ENCODE measurements around the gene CCL2. TPM values are rescaled to one million over a fixed set of nuclear protein-coding genes. Genes with fewer than 3 reads are reported as not detected.

Gene CCL2
- total and polyA plus RNA-seq, 2 donors from 2014 or later, result 49.9 to 53.5 TPM

DNA sequence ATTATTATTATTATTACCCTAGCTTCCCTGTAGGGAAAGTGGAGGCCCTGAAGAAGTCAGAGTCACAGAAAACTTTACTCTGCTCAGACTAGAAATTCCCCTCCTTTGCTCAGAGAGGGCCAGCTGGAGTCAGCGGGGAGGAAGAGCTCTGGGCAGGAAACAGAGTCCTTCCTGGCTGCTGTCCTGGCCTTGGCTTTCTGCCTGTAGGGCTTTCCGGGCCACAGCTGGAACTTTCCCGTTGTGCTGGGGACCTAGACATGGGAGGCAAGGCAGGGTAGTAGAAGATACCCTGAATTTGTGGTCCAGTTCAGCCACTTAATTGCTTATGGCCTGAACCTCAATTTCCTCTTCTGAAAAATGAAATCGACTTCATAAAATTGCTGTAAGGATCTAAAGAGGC is 14.0 kb upstream of the CCL2 start:
- FAIRE-seq (no peak), DNase-seq (peak in 3 of 5 donors; percentile 25 to 87 (median 73))
- peaks cover 0 to 9% (median 7%) of the 10 kb centered on the region in 3 donors for H3K4me1 ChIP-seq (ENCODE audit: control insufficient read depth in 2 of 3, insufficient read depth in 2 of 3, low read depth in 1 of 3, low read length in 3 of 3)

DNA sequence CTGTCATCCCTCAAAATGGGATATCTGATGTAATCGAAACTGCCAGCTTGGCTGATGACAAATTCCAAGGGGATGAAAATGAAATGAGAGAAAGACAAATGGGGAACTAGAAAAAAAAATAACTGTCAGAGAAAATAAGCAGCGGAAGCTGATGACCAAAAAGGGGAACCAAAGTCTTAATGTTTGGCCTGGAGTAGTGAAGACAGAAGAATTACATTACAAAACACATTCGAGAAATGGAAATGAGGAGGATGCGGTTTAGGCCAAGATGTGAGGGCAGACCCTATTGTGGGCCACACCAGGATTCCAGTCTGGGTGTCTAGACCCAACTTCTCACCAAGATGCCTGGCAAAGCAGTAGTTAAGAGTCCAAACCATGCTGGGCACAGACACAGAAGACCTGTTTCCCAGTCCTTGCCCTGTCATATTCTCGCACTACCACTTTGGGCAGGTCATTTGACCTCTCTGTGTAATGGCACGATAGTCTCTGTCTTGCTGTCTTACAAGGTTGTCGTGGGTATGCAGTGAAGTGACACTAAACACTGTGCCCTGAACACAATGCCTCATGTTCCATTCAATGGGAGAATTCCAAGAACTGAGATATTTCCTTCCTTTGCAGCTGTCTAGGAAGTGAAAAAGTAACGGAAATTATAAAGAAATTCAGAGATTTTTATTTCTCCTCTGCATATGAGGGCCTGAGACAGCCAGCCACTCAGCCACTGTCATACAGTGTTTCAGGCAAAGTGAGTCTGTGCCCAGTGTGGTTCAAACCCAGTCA is 12.3 kb upstream of the CCL2 start:
- intact Hi-C loops (cut with DNase I), result no loop called here
- Histone ChIP-seq H3K9me3 (ENCODE audit: control insufficient read depth in 2 of 3, insufficient read depth in 1 of 3, low read length in 3 of 3) (no peaks in the 10 kb centered on the region), H3K27me3 (ENCODE audit: control insufficient read depth, insufficient read depth, low read length) (no peaks in the 10 kb centered on the region), H3K9ac (ENCODE audit: low read length in 3 of 3) (no peak overlapping the region), H3K36me3 (ENCODE audit: control insufficient read depth in 2 of 3, insufficient read depth in 3 of 3, low read length in 3 of 3) (no peaks in the 10 kb centered on the region), H3K4me3 (ENCODE audit: low read length in 3 of 3) (no peak overlapping the region), H3K27ac (ENCODE audit: low read depth in 2 of 2, low read length in 2 of 2) (peak overlapping the region in 1 of 2 donors; percentile 35), H3K4me1 (ENCODE audit: control insufficient read depth in 2 of 3, insufficient read depth in 2 of 3, low read depth in 1 of 3, low read length in 3 of 3) (peaks cover 0 to 11% (median 7%) of the 10 kb centered on the region in 3 donors)
- no peak for DNase-seq
- TF ChIP-seq, protein P1, sequence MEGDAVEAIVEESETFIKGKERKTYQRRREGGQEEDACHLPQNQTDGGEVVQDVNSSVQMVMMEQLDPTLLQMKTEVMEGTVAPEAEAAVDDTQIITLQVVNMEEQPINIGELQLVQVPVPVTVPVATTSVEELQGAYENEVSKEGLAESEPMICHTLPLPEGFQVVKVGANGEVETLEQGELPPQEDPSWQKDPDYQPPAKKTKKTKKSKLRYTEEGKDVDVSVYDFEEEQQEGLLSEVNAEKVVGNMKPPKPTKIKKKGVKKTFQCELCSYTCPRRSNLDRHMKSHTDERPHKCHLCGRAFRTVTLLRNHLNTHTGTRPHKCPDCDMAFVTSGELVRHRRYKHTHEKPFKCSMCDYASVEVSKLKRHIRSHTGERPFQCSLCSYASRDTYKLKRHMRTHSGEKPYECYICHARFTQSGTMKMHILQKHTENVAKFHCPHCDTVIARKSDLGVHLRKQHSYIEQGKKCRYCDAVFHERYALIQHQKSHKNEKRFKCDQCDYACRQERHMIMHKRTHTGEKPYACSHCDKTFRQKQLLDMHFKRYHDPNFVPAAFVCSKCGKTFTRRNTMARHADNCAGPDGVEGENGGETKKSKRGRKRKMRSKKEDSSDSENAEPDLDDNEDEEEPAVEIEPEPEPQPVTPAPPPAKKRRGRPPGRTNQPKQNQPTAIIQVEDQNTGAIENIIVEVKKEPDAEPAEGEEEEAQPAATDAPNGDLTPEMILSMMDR (IDR thresholded peaks at IDR 0.05; ENCODE audit: borderline replicate concordance, extremely low read depth, insufficient read depth), result no peak
- FAIRE-seq, result no peak

More for the DNA sequence above, 14.0 kb upstream of the CCL2 start:
- intact Hi-C loops (cut with DNase I), result no loop called here
- H3K4me3 ChIP-seq (ENCODE audit: low read length in 3 of 3), result no peak overlapping the region
- no peak overlapping the region for H3K9ac ChIP-seq (ENCODE audit: low read length in 3 of 3)
- H3K27me3 ChIP-seq (ENCODE audit: control insufficient read depth, insufficient read depth, low read length), result no peaks in the 10 kb centered on the region
- TF ChIP-seq, protein P1 (IDR thresholded peaks at IDR 0.05; ENCODE audit: borderline replicate concordance, extremely low read depth, insufficient read depth), result no peak
- H3K27ac ChIP-seq (ENCODE audit: low read depth in 2 of 2, low read length in 2 of 2), result peak overlapping the region in 1 of 2 donors; percentile 40
- no peaks in the 10 kb centered on the region for H3K9me3 ChIP-seq (ENCODE audit: control insufficient read depth in 2 of 3, insufficient read depth in 1 of 3, low read length in 3 of 3)
- no peaks in the 10 kb centered on the region for H3K36me3 ChIP-seq (ENCODE audit: control insufficient read depth in 2 of 3, insufficient read depth in 3 of 3, low read length in 3 of 3)

DNA sequence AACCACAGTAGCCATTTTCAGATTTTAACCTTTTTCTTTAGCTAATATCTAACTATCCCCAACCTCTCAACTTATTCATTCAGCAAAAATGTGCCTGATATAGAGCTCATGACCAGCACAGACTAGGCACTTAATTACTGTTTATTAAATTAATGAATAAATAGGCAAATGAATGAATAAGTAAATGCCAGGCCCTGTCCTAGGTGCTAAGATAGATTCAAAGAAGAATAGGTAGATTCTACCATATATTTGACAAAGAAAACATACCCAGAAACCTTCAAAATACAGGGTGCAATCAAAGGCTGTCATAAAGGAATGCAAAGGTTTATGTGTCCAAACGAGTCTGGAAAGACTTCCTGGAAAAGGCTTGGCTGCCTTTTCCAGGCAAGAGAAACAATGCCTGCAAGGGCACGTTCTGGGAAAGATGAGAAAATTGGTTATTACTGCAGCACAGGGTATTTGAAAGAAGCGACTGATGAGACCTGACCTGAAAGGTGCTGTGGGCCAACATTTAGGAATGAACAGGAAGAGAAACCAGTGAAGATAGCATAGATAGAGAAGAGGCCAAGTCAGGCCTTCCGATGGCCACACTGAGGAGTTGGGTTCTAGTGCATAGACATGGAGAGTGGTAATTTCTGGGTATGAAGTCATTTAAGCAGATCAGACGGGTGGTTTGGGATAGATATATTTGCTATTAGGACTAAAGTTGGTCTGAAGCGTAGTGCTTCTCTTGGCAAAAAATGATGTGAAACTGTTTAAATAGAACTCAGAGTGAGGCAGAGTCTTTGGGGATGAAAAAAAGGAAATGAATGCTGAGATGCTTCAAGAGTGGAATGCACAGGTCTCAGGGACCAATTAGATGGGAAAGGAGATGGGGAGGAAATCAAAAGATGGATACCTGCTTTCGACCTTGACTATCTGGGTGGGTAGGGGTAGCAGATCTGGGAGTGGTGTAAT is 11.4 kb upstream of the CCL2 start:
- Histone ChIP-seq H3K4me1 (ENCODE audit: control insufficient read depth in 2 of 3, insufficient read depth in 2 of 3, low read depth in 1 of 3, low read length in 3 of 3) (peaks cover 0 to 13% (median 12%) of the 10 kb centered on the region in 3 donors), H3K36me3 (ENCODE audit: control insufficient read depth in 2 of 3, insufficient read depth in 3 of 3, low read length in 3 of 3) (no peaks in the 10 kb centered on the region), H3K27ac (ENCODE audit: low read depth in 2 of 2, low read length in 2 of 2) (no peak overlapping the region), H3K27me3 (ENCODE audit: control insufficient read depth, insufficient read depth, low read length) (no peaks in the 10 kb centered on the region), H3K9ac (ENCODE audit: low read length in 3 of 3) (no peak overlapping the region), H3K4me3 (ENCODE audit: low read length in 3 of 3) (no peak overlapping the region), H3K9me3 (ENCODE audit: control insufficient read depth in 2 of 3, insufficient read depth in 1 of 3, low read length in 3 of 3) (no peaks in the 10 kb centered on the region)
- TF ChIP-seq, protein P1 (IDR thresholded peaks at IDR 0.05; ENCODE audit: borderline replicate concordance, extremely low read depth, insufficient read depth), result no peak
- no peak for DNase-seq
- FAIRE-seq, result no peak
- intact Hi-C loops (cut with DNase I), result no loop called here
